H1 (cell line): ENCODE results near the gene VGLL3. TPM values are rescaled to one million over a fixed set of nuclear protein-coding genes. Genes with fewer than 3 reads are reported as not detected.

Experiments used
- CTCF ChIA-PET: fragments of 300-600 bp; sonication (Branson Sonifier 250); formaldehyde crosslinking; loops from one replicate; lab custom pipeline; 2021; ENCODE audit not compliant: partially characterized antibody; lab: Charles Lee
- POLR2A ChIA-PET: fragments of 300-600 bp; sonication (Branson Sonifier 250); formaldehyde crosslinking; loops from one replicate; lab custom pipeline; 2021; ENCODE audit warnings: inconsistent platforms; ENCODE audit not compliant: partially characterized antibody; lab: Charles Lee
- DNase-seq, 2 experiments: peaks; one replicate each; pipeline versions ENCODE4 v3.0.0 to v3.0.0-alpha.2; 2010 to 2022; ENCODE audit warnings: low spot score in 2 of 2, low read depth in 1 of 2, mixed read lengths in 1 of 2
- FAIRE-seq: peaks from 2 replicates; lab custom pipeline; 2011; peaks lifted over from hg19 to GRCh38; lab: Jason Lieb, UNC
- H2AFZ ChIP-seq: 2 replicates; pipeline ENCODE4 v1.8.1; 2012; ENCODE audit warnings: low read length, inconsistent platforms
- H2AK5ac ChIP-seq: 2 replicates; pipeline ENCODE4 v1.6.1; 2013; ENCODE audit warnings: low read depth, low read length
- H2BK120ac ChIP-seq: replicated peaks from 2 replicates; pipeline ENCODE3; 2013; ENCODE audit warnings: low read depth, low read length, inconsistent platforms
- H2BK12ac ChIP-seq: 2 replicates; pipeline ENCODE4 v1.6.1; 2013; ENCODE audit warnings: low read depth, low read length
- H2BK15ac ChIP-seq: 2 replicates; pipeline ENCODE4 v1.6.1; 2013; ENCODE audit warnings: low read length
- H2BK20ac ChIP-seq: 2 replicates; pipeline ENCODE4 v1.6.1; 2013; ENCODE audit warnings: low read length
- H2BK5ac ChIP-seq: 2 replicates; pipeline ENCODE4 v1.6.1; 2013; ENCODE audit warnings: low read depth, low read length
- H3K14ac ChIP-seq: 2 replicates; pipeline ENCODE4 v1.6.1; 2013; ENCODE audit warnings: inconsistent platforms; ENCODE audit not compliant: insufficient read length
- H3K18ac ChIP-seq: 2 replicates; pipeline ENCODE4 v1.6.1; 2013; ENCODE audit warnings: low read length; ENCODE audit errors: extremely low read depth
- H3K23ac ChIP-seq: 2 replicates; pipeline ENCODE4 v1.6.1; 2013; ENCODE audit warnings: inconsistent platforms; ENCODE audit not compliant: insufficient read length
- H3K23me2 ChIP-seq: 2 replicates; pipeline ENCODE4 v1.6.1; 2013; ENCODE audit warnings: low read depth, low read length
- H3K27ac ChIP-seq: 2 replicates; pipeline ENCODE4 v1.6.1; 2011; ENCODE audit warnings: low read depth, low read length, inconsistent platforms
- H3K27me3 ChIP-seq, 4 experiments: replicated peaks in 1 of 4; 1 replicate in 1 of 4; 2 replicates in 3 of 4; pipeline versions ENCODE4 v1.6.1 to v1.8.1; 2011 to 2013; ENCODE audit warnings: low read length in 3 of 4, mild to moderate bottlenecking in 3 of 4, inconsistent platforms in 2 of 4, mixed read lengths in 2 of 4, moderate library complexity in 1 of 4; ENCODE audit not compliant: control insufficient read depth in 3 of 4, insufficient read depth in 3 of 4; ENCODE audit errors: extremely low read depth in 1 of 4
- H3K36me3 ChIP-seq, 4 experiments: 2 replicates each; pipeline versions ENCODE4 v1.6.1 to v1.8.1; 2011 to 2013; ENCODE audit warnings: mild to moderate bottlenecking in 4 of 4, low read length in 3 of 4, moderate library complexity in 2 of 4, control low read depth in 1 of 4, inconsistent platforms in 1 of 4; ENCODE audit not compliant: insufficient read depth in 4 of 4, control insufficient read depth in 2 of 4
- H3K4ac ChIP-seq: replicated peaks from 2 replicates; pipeline ENCODE3; 2013; ENCODE audit warnings: low read length, low read depth, mixed read lengths, inconsistent platforms; ENCODE audit not compliant: insufficient read length
- H3K4me1 ChIP-seq, 4 experiments: replicated peaks in 1 of 4; 1 replicate in 1 of 4; 2 replicates in 3 of 4; pipeline versions ENCODE4 v1.6.1 to v1.8.1; 2011 to 2013; ENCODE audit warnings: low read length in 3 of 4, inconsistent platforms in 2 of 4, mixed read lengths in 1 of 4; ENCODE audit not compliant: insufficient read depth in 4 of 4, control insufficient read depth in 3 of 4
- H3K4me2 ChIP-seq, 2 experiments: 2 replicates each; pipeline versions ENCODE4 v1.6.1 to v1.8.1; 2011 to 2013; ENCODE audit warnings: low read depth in 2 of 2, low read length in 2 of 2, control low read depth in 1 of 2, inconsistent platforms in 1 of 2, mild to moderate bottlenecking in 1 of 2; ENCODE audit not compliant: insufficient read depth in 1 of 2
- H3K4me3 ChIP-seq, 4 experiments: fragments of 200-600, 300-600 bp in 1 of 4; sonication (generic), shearing (Covaris generic), sonication (Bioruptor Twin) in 1 of 4; 2 replicates each; pipeline versions ENCODE4 v1.5.1 to v1.8.1; 2011 to 2016; ENCODE audit warnings: low read length in 4 of 4, low read depth in 3 of 4, control low read depth in 2 of 4, inconsistent platforms in 2 of 4, mild to moderate bottlenecking in 2 of 4, mixed read lengths in 1 of 4, moderate library complexity in 1 of 4; ENCODE audit not compliant: insufficient read depth in 2 of 4; ENCODE audit errors: extremely low read depth in 1 of 4
- H3K56ac ChIP-seq: replicated peaks from 2 replicates; pipeline ENCODE3; 2013; ENCODE audit warnings: low read depth, mild to moderate bottlenecking, mixed read lengths, low read length, inconsistent platforms; ENCODE audit not compliant: insufficient read length
- H3K79me1 ChIP-seq: 2 replicates; pipeline ENCODE4 v1.6.1; 2013; ENCODE audit warnings: low read depth, low read length, control low read depth
- H3K79me2 ChIP-seq, 2 experiments: 2 replicates each; pipeline versions ENCODE4 v1.6.1 to v1.8.1; 2012 to 2013; ENCODE audit warnings: low read length in 2 of 2, mild to moderate bottlenecking in 2 of 2, inconsistent platforms in 1 of 2; ENCODE audit not compliant: insufficient read depth in 2 of 2, control insufficient read depth in 1 of 2
- H3K9ac ChIP-seq, 4 experiments: replicated peaks in 1 of 4; 1 replicate in 1 of 4; 2 replicates in 3 of 4; pipeline versions ENCODE4 v1.6.1 to v1.8.1; 2011 to 2013; ENCODE audit warnings: low read depth in 3 of 4, low read length in 3 of 4, control low read depth in 2 of 4, mild to moderate bottlenecking in 2 of 4, moderate library complexity in 2 of 4, inconsistent platforms in 1 of 4; ENCODE audit errors: extremely low read depth in 1 of 4
- H3K9me3 ChIP-seq, 2 experiments: 2 replicates each; pipeline versions ENCODE4 v1.6.1 to v1.8.1; 2012 to 2013; ENCODE audit warnings: mild to moderate bottlenecking in 2 of 2, moderate library complexity in 2 of 2, control low read depth in 1 of 2, inconsistent platforms in 1 of 2, low read depth in 1 of 2, low read length in 1 of 2, mixed read lengths in 1 of 2; ENCODE audit not compliant: insufficient read depth in 2 of 2
- H4K20me1 ChIP-seq, 2 experiments: replicated peaks in 1 of 2; 2 replicates each; pipeline versions ENCODE3 to v1.8.1; 2011 to 2013; ENCODE audit warnings: inconsistent platforms in 2 of 2, low read length in 2 of 2, mild to moderate bottlenecking in 1 of 2; ENCODE audit not compliant: insufficient read depth in 2 of 2, control insufficient read depth in 1 of 2
- H4K5ac ChIP-seq: 2 replicates; pipeline ENCODE4 v1.6.1; 2013; ENCODE audit warnings: low read length, low read depth, mixed read lengths, inconsistent platforms; ENCODE audit not compliant: insufficient read length
- H4K8ac ChIP-seq: 2 replicates; pipeline ENCODE4 v1.8.0; 2013; ENCODE audit warnings: mild to moderate bottlenecking, moderate library complexity, low read length, inconsistent platforms; ENCODE audit not compliant: insufficient read depth; ENCODE audit errors: extremely low read depth
- H4K91ac ChIP-seq: replicated peaks from 2 replicates; pipeline ENCODE3; 2013; ENCODE audit warnings: low read length, mixed read lengths, inconsistent platforms; ENCODE audit not compliant: insufficient read length
- whole genome bisulfite sequencing, 2 experiments: shearing (Covaris generic) in 1 of 2; methylation state at CpG; one replicate each; pipeline versions ENCODE4 v1.1.6 to v1.1.7; 2013 to 2015; ENCODE audit warnings: low lambda C conversion rate in 2 of 2, mixed read lengths in 2 of 2, inconsistent platforms in 1 of 2, low coverage in 1 of 2, missing lambda C conversion rate in 1 of 2; ENCODE audit not compliant: insufficient replicate concordance in 2 of 2, insufficient coverage in 1 of 2, insufficient read length in 1 of 2; ENCODE audit errors: extremely low coverage in 1 of 2, missing lambda C conversion rate in 1 of 2; 5-methylcytosine and 5-hydroxymethylcytosine counted together
- polyA plus RNA-seq, 7 experiments: library from polyadenylated mRNA; depleted of rRNA in 3 of 7; stranded (reverse) in 5 of 7; unstranded in 2 of 7; fragments of >200 nt in 5 of 7; fragments of 200-250 nt in 2 of 7; gene quantifications; 1 replicate in 5 of 7; 2 replicates in 1 of 7; 4 replicates in 1 of 7; pipeline versions ENCODE4 v1.2.1 to v1.2.3, GENCODE V29; 2011 to 2013; ENCODE audit warnings: missing spikeins in 2 of 7, mixed read lengths in 2 of 7
- total RNA-seq: library from RNA; stranded (reverse); fragmentation: NEBNext Ultra II Directional; extraction: Animal tissue kit (Norgen Biotek cat#: 25700); gene quantifications from 2 replicates; pipeline ENCODE4 v1.2.1, GENCODE V29; 2021

Gene VGLL3
- total and polyA plus RNA-seq, 2 of the 8 experiments (the other 6 are each of a cell fraction or from before 2014, with no cell fraction given), result 13.4 to 24.2 TPM

DNA sequence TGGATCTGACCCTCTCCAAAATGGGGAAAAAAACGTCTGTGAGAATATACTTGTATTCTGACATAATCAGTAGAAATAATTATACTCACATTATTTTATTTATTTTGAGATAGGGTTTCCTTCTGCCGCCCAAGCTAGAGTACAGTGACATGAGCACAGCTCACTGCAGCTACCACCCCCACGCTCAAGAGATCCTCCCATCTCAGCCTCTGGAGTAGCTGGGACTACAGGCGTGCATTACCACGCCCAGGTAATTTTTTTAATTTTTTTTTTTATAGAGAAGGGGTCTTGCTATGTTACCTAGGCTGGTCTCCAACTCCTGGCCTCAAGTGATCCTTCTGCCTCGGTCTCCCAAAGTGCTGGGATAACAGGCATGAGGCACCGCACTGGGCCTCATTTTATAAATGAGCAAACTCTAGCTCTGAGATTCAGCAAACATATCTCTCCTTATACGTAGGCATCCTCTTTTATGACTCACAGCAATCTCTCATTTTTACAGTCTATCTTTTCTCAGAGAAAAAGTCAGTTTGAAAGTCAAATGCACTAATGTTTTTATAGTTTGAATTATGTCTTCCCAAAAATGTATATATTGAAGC, 989 bp upstream of the VGLL3 start:
- no peak overlapping the region for H3K56ac ChIP-seq
- no peaks in the 10 kb centered on the region; the same call in 1 of the 2 replicates for H3K79me1 ChIP-seq
- H2BK20ac ChIP-seq, result no peak overlapping the region
- H4K20me1 ChIP-seq, result no peaks in the 10 kb centered on the region
- no peaks in the 10 kb centered on the region for H3K9me3 ChIP-seq
- peak overlapping the region in 2 of 4 experiments; percentile 16 to 45; a peak in 2 of 7 replicates for H3K9ac ChIP-seq
- H4K5ac ChIP-seq, result no peak overlapping the region
- ChIA-PET POLR2A (no interaction called here), CTCF (interaction anchor here (0.6 to 1.3 kb wide), 3 partner anchors 21 to 137 kb away, joined by 3 to 4 read pairs (median 3); no protein-coding TSS in a partner anchor)
- no peak overlapping the region; the same call in 1 of the 2 replicates for H2BK5ac ChIP-seq
- no peak overlapping the region; the same call in 1 of the 2 replicates for H2AFZ ChIP-seq
- peak overlapping the region; percentile 87 for H2BK120ac ChIP-seq
- 84% methylated on average over 8 of the region's 8 CpGs; no CpG with 5 or more reads in 1 of the 2 experiments for WGBS, 2 experiments
- H3K4ac ChIP-seq, result no peak overlapping the region
- H3K27me3 ChIP-seq, result peaks cover 0 to 8% (median 3%) of the 10 kb centered on the region in 4 experiments; a peak in 4 of 7 replicates
- H3K36me3 ChIP-seq, result no peaks in the 10 kb centered on the region
- no peak overlapping the region for H3K23ac ChIP-seq
- H3K14ac ChIP-seq, result no peak overlapping the region
- no peak overlapping the region; the same call in 1 of the 2 replicates for H2AK5ac ChIP-seq
- H2BK15ac ChIP-seq, result no peak overlapping the region
- no peak overlapping the region for H3K18ac ChIP-seq
- H4K8ac ChIP-seq, result no peak overlapping the region
- H3K4me1 ChIP-seq, result peaks cover 0 to 6% (median 2%) of the 10 kb centered on the region in 4 experiments; a peak in 5 of 7 replicates
- H3K79me2 ChIP-seq, result peaks cover 0 to 10% of the 10 kb centered on the region in 2 experiments; a peak in 2 of 4 replicates
- H3K27ac ChIP-seq, result no peak overlapping the region
- no peak overlapping the region for H4K91ac ChIP-seq
- DNase-seq, result no peak
- no peak overlapping the region for H2BK12ac ChIP-seq
- peak overlapping the region; percentile 88 to 96; a peak in 3 of 4 replicates for H3K4me2 ChIP-seq
- FAIRE-seq, result no peak
- peaks cover 10% of the 10 kb centered on the region for H3K23me2 ChIP-seq
- peak overlapping the region; percentile 70 to 80 (median 77); a peak in 4 of 8 replicates for H3K4me3 ChIP-seq
